ENCODE data around the gene OR7G2.

GRCh38 chr19:9130965-9131364 lies 23.7 kb upstream of the OR7G2 start:
- TF ChIP-seq KLF16 (IDR thresholded peaks at IDR 0.05) (no peak), TSHZ1 (CRISPR knock-in tag; IDR thresholded peaks at IDR 0.05) (no peak), ZFX (CRISPR knock-in tag; IDR thresholded peaks at IDR 0.05) (no peak), NONO (IDR thresholded peaks at IDR 0.05; ENCODE audit: low read depth in 2 of 2, low read length in 1 of 2) (no peak)

Data from K562 (cell line).